HL-60 (cell line): ENCODE results near the gene TTC28.

Experiments used
- DNase-seq, 2 experiments: peaks; one replicate each; pipeline ENCODE4 v3.0.0-alpha.2; 2010 to 2020; ENCODE audit warnings: low read depth in 1 of 2, low spot score in 1 of 2
- H3K27ac ChIP-seq: fragments of 250-450 bp; sonication (Bioruptor Pico); replicated peaks from 2 replicates; pipeline ENCODE4 v1.5.1; 2020; ENCODE audit warnings: mild to moderate bottlenecking, moderate library complexity
- H3K27me3 ChIP-seq: fragments of 250-450 bp; sonication (Bioruptor Pico); 2 replicates; pipeline ENCODE4 v1.5.1; 2021; ENCODE audit warnings: mild to moderate bottlenecking, moderate library complexity; ENCODE audit not compliant: insufficient read depth, poor library complexity, severe bottlenecking
- H3K4me3 ChIP-seq: replicated peaks from 2 replicates; pipeline ENCODE4 v1.5.1; 2011; ENCODE audit warnings: mild to moderate bottlenecking, control low read depth, low read length; ENCODE audit not compliant: insufficient read depth
- CTCF ChIP-seq: IDR thresholded peaks from one replicate; pipeline ENCODE4 v1.5.1; 2011; ENCODE audit warnings: low read length, control low read depth, inconsistent platforms; ENCODE audit not compliant: insufficient read depth
- GABPA ChIP-seq: IDR thresholded peaks from 2 replicates; pipeline ENCODE4 v1.6.1; 2012; ENCODE audit warnings: low read depth
- POLR2AphosphoS5 ChIP-seq: IDR thresholded peaks from 2 replicates; pipeline ENCODE4 v1.6.1; 2012; ENCODE audit warnings: low read depth
- REST ChIP-seq: IDR thresholded peaks from 2 replicates; pipeline ENCODE4 v1.6.1; 2012; ENCODE audit warnings: low read depth; ENCODE audit not compliant: insufficient replicate concordance
- SPI1 ChIP-seq: IDR thresholded peaks from 2 replicates; pipeline ENCODE4 v1.6.1; 2012; ENCODE audit warnings: low read depth, mild to moderate bottlenecking, borderline replicate concordance

TTC28 gene

GRCh38 chr22:28232204-28232603, 447.4 kb downstream of the TTC28 start:
- Histone ChIP-seq H3K4me3 (no peak overlapping the region), H3K27ac (no peak overlapping the region), H3K27me3 (no peaks in the 10 kb centered on the region)
- no peak for DNase-seq
- TF ChIP-seq POLR2AphosphoS5 (no peak), SPI1 (no peak), CTCF (no peak), REST (no peak), GABPA (no peak)

- TF ChIP-seq POLR2AphosphoS5 (no peak), SPI1 (no peak), GABPA (no peak), REST (no peak), CTCF (no peak)
- Histone ChIP-seq H3K4me3 (no peak overlapping the region), H3K27ac (no peak overlapping the region), H3K27me3 (no peaks in the 10 kb centered on the region)
- DNase-seq: no peak
Observed at GRCh38 chr22:28231441-28231840, 448.2 kb downstream of the TTC28 start.

GRCh38 chr22:28230671-28231070, 449.0 kb downstream of the TTC28 start:
- Histone ChIP-seq H3K27me3 (no peaks in the 10 kb centered on the region), H3K4me3 (no peak overlapping the region), H3K27ac (no peak overlapping the region)
- DNase-seq: no peak
- TF ChIP-seq REST (no peak), CTCF (no peak), GABPA (no peak), POLR2AphosphoS5 (no peak), SPI1 (no peak)
